Stimulated activated CD4-positive, alpha-beta T cell treated with anti-CD3 and anti-CD28 coated beads, TNF-alpha, amount 100 ng/mL, for 48 hours (primary cell): Measurements from ENCODE around the gene ERMAP.

Experiments used
- DNase-seq, 3 donors: peaks; one replicate each; pipeline ENCODE4 v3.0.0-alpha.2; 2020; ENCODE audit warnings: low read depth in 3 of 3

ERMAP gene

GRCh38 chr1:42816585-42817439 lies at the start of gene ERMAP, which contains the start of gene SVBP:
Gene ERMAP, plus strand, starts transcription at chr1:42817122. Its CDS starts 13,327 bp downstream, at chr1:42830449.
Gene SVBP, minus strand, starts transcription at chr1:42817397. Its CDS starts 853 bp downstream, at chr1:42816544.
- DNase-seq, result peak; percentile 85 to 93 (median 92)

- DNase-seq, result no peak
These were observed 49.4 kb upstream of the ERMAP start for GRCh38 chr1:42767510-42768000.

GRCh38 chr1:42768172-42768571 lies 48.8 kb upstream of the ERMAP start:
- DNase-seq, result no peak

- no peak for DNase-seq
These were observed 47.1 kb upstream of the ERMAP start for GRCh38 chr1:42769811-42770210.

- DNase-seq, result no peak
These were observed 43.5 kb upstream of the ERMAP start for GRCh38 chr1:42773420-42773819.

GRCh38 chr1:42774928-42775526 lies 41.9 kb upstream of the ERMAP start:
- no peak for DNase-seq

- no peak for DNase-seq
These were observed 40.4 kb upstream of the ERMAP start for GRCh38 chr1:42776502-42776901.

- DNase-seq, result no peak
These were observed 39.1 kb upstream of the ERMAP start for GRCh38 chr1:42777852-42778251.

- DNase-seq, result no peak
These were observed 37.2 kb upstream of the ERMAP start for GRCh38 chr1:42779725-42780124.

- DNase-seq, result no peak
These were observed 36.7 kb upstream of the ERMAP start for GRCh38 chr1:42780176-42780575.

- DNase-seq, result no peak
These were observed 33.8 kb upstream of the ERMAP start for GRCh38 chr1:42783092-42783491.

GRCh38 chr1:42784547-42784945 lies 32.4 kb upstream of the ERMAP start:
- DNase-seq, result no peak

GRCh38 chr1:42784946-42785693 lies 31.8 kb upstream of the ERMAP start, which contains the start of gene TMEM269:
Gene TMEM269, plus strand, starts transcription at chr1:42784991. Its CDS starts 4,903 bp downstream, at chr1:42789894.
- DNase-seq, result peak in 1 of 3 donors; percentile 30

- no peak for DNase-seq
These were observed 30.8 kb upstream of the ERMAP start for GRCh38 chr1:42786097-42786496.

GRCh38 chr1:42788021-42788420 lies 28.9 kb upstream of the ERMAP start:
- DNase-seq, result no peak

GRCh38 chr1:42793824-42794223 lies 23.1 kb upstream of the ERMAP start:
- no peak for DNase-seq

GRCh38 chr1:42797414-42797813 lies 19.5 kb upstream of the ERMAP start:
- no peak for DNase-seq

- DNase-seq, result no peak
These were observed 18.9 kb upstream of the ERMAP start for GRCh38 chr1:42797979-42798378.

- DNase-seq, result no peak
These were observed 15.0 kb upstream of the ERMAP start for GRCh38 chr1:42801832-42802473.

- no peak for DNase-seq
These were observed 10.8 kb upstream of the ERMAP start for GRCh38 chr1:42806171-42806570.

GRCh38 chr1:42806593-42806992 lies 10.3 kb upstream of the ERMAP start:
- DNase-seq, result no peak
